SU-DHL-6 (cell line): ENCODE measurements around the gene ZFYVE19.

ENCODE experiments used
- CTCF ChIP-seq: fragments of 200-600 bp; sonication (generic); IDR thresholded peaks from one replicate; pipeline ENCODE4 v1.5.1; 2017; ENCODE audit warnings: antibody characterized with exemption, mild to moderate bottlenecking, low read length, moderate library complexity; ENCODE audit not compliant: insufficient read depth, poor library complexity, severe bottlenecking
- EZH2phosphoT487 ChIP-seq: fragments of 200-600 bp; sonication (generic), shearing (Covaris generic); conservative IDR thresholded peaks from 2 replicates; pipeline ENCODE4 v1.6.1; 2018; ENCODE audit warnings: mild to moderate bottlenecking, antibody characterized with exemption, low read length, moderate library complexity, mixed read lengths

GRCh38 chr15:40821195-40821594, 14.3 kb downstream of the ZFYVE19 start:
- TF ChIP-seq CTCF (no peak), EZH2phosphoT487 (no peak)
